ENCODE results near the gene GABRR2.

GRCh38 chr6:89321131-89321970 lies 6.3 kb upstream of the GABRR2 start:
- TF ChIP-seq CTCF (IDR thresholded peaks at IDR 0.05; ENCODE audit: low read length) = no peak
- TF ChIP-seq EZH2 (IDR thresholded peaks at IDR 0.05; ENCODE audit: borderline replicate concordance, low read length) = no peak

Data from OCI-LY1 (cell line).